GM12878 (cell line): ENCODE measurements around the gene SCAI.

Experiments
- CTCF ChIP-seq, 3 experiments: IDR thresholded peaks in 2 of 3; conservative IDR thresholded peaks in 1 of 3; 2 replicates each; pipeline ENCODE4 v1.5.1; 2011; ENCODE audit warnings: low read depth in 3 of 3, low read length in 3 of 3, mild to moderate bottlenecking in 3 of 3, control low read depth in 2 of 3, moderate library complexity in 2 of 3, inconsistent platforms in 1 of 3, mixed read lengths in 1 of 3; ENCODE audit not compliant: control insufficient read depth in 2 of 3, insufficient read depth in 1 of 3; ENCODE audit errors: extremely low read depth in 1 of 3
- E4F1 ChIP-seq: fragments of 450-650 bp; IDR thresholded peaks from 2 replicates; pipeline ENCODE4 v1.6.1; 2018; ENCODE audit warnings: borderline replicate concordance, mild to moderate bottlenecking; ENCODE audit not compliant: partially characterized antibody
- EP300 ChIP-seq, 2 experiments: fragments of 150-350 bp in 1 of 2; IDR thresholded peaks; 2 replicates each; pipeline ENCODE4 v1.6.1; 2011 to 2012; ENCODE audit warnings: low read depth in 2 of 2, low read length in 2 of 2, borderline replicate concordance in 1 of 2, improper control_type of control experiment in 1 of 2, inconsistent platforms in 1 of 2; ENCODE audit not compliant: control insufficient read depth in 1 of 2
- ESRRA ChIP-seq: IDR thresholded peaks from 2 replicates; pipeline ENCODE4 v1.6.1; 2012; ENCODE audit warnings: mild to moderate bottlenecking, low read length, improper control_type of control experiment
- MEF2B ChIP-seq: fragments of 450-650 bp; IDR thresholded peaks from 2 replicates; pipeline ENCODE4 v1.6.1; 2018; ENCODE audit warnings: mild to moderate bottlenecking, moderate library complexity; ENCODE audit not compliant: partially characterized antibody, poor library complexity, severe bottlenecking
- POLR2A ChIP-seq: IDR thresholded peaks from 2 replicates; pipeline ENCODE4 v1.6.1; 2011; ENCODE audit warnings: low read depth, mild to moderate bottlenecking, low read length
- PRDM15 ChIP-seq: fragments of 450-650 bp; formaldehyde crosslinking; IDR thresholded peaks from 2 replicates; pipeline ENCODE4 v1.4.0; 2020; ENCODE audit warnings: mild to moderate bottlenecking, moderate library complexity
- RAD21 ChIP-seq: IDR thresholded peaks from 2 replicates; pipeline ENCODE4 v1.6.1; 2011; ENCODE audit warnings: mild to moderate bottlenecking, low read depth, low read length, moderate library complexity; ENCODE audit not compliant: insufficient read depth
- REST ChIP-seq: IDR thresholded peaks from 2 replicates; pipeline ENCODE4 v1.6.1; 2012; ENCODE audit warnings: mild to moderate bottlenecking, low read depth, low read length
- SMAD5 ChIP-seq: IDR thresholded peaks from 2 replicates; pipeline ENCODE4 v1.6.1; 2016; ENCODE audit warnings: antibody characterized with exemption, low read depth
- TAF1 ChIP-seq: IDR thresholded peaks from 2 replicates; pipeline ENCODE4 v1.6.1; 2011; ENCODE audit warnings: mild to moderate bottlenecking, low read depth, low read length, borderline replicate concordance
- TBL1XR1 ChIP-seq: IDR thresholded peaks from 2 replicates; pipeline ENCODE4 v1.6.1; 2012; ENCODE audit warnings: low read depth, low read length, improper control_type of control experiment
- YY1 ChIP-seq: IDR thresholded peaks from 2 replicates; pipeline ENCODE4 v1.6.1; 2011; ENCODE audit warnings: low read depth, mild to moderate bottlenecking, low read length
- ZBTB4 ChIP-seq: fragments of 450-650 bp; formaldehyde crosslinking; IDR thresholded peaks from 2 replicates; pipeline ENCODE4 v1.4.0; 2022; ENCODE audit warnings: mild to moderate bottlenecking, moderate library complexity

GRCh38 chr9:125146247-125146646 lies 2.9 kb upstream of the SCAI start:
- TF ChIP-seq POLR2A (no peak), REST (no peak), MEF2B (no peak), CTCF (IDR thresholded peaks at IDR 0.05 in 2 of 3, conservative IDR thresholded peaks at IDR 0.05 in 1 of 3; ENCODE audit: control insufficient read depth in 2 of 3, extremely low read depth in 1 of 3, insufficient read depth in 1 of 3, low read depth in 3 of 3, low read length in 3 of 3) (no peak), YY1 (no peak), E4F1 (no peak), RAD21 (no peak), PRDM15 (CRISPR knock-in tag) (no peak), TAF1 (no peak), TBL1XR1 (no peak), ZBTB4 (CRISPR knock-in tag) (no peak), SMAD5 (no peak), EP300 (IDR thresholded peaks at IDR 0.05; ENCODE audit: borderline replicate concordance in 1 of 2, control insufficient read depth in 1 of 2, low read depth in 2 of 2, low read length in 2 of 2) (no peak), ESRRA (no peak)
